ENCODE results near the gene TSPAN5.

- TF ChIP-seq CTCF (IDR thresholded peaks at IDR 0.05; ENCODE audit: insufficient read depth, low read depth, low read length) (no peak), EZH2 (IDR thresholded peaks at IDR 0.05; ENCODE audit: insufficient read depth, low read length) (no peak)
Observed at GRCh38 chr4:98691588-98691987, 33.2 kb upstream of the TSPAN5 start.
